Kidney glomerular epithelial cell (primary cell): ENCODE results near the gene BORCS8.
A peak's percentile ranks its signal among the peaks of the same experiment; 100 is the strongest.
"Not testable (repeated sequence)": the region's sequence is repeated elsewhere in the genome, so short reads cannot be mapped to it uniquely, and the experiment has no call there.

ENCODE experiments used
- DNase-seq: peaks from one replicate; lab custom pipeline; 2025; lab: John Stamatoyannopoulos, UW

The BORCS8 gene

DNA sequence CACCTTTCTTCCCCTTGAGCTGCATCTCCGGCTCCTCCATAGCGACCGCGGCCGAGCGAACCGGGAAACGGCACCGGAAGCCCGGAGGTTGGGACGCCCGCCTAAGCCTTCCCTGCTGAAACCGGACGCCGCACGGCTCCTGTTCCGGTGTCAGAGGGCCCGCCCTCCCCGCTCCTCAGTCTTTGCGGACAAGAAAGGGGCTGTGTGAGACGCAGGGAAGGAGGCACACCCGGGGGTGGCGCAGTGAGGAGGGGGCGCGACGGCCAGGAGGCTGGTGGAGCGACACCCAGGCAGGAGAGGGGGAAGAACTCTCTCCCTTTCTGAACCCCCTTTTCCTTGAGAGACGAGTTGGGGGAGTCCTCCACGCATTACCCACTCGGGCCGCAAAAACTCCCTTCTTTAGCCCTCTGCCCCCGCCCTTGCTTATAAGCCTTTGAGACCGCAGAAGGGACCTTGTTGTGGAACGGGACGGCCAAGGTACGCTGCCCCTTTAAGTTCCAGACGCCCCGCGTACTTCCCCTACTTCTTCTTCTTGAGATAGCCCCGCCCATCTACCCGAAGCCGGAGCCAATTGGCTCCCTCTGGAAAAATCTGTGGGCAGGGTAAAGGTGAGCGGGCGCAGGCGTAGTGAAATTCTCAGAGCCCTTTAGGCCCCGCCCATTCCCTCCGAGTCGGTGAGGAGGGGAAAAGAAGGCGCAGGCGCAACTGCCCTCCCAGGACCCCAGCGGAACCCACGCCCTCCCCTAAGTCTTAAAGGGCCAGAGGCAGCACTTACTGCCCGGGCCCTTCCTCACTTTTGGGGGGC is at the start of gene BORCS8, which contains the start of gene RFXANK:
TSS of gene BORCS8 (minus strand) at position 75 of the 805 bp plus-strand sequence. CDS start at position 40, 35 bp downstream.
TSS of gene RFXANK (plus strand) at position 181 of the 805 bp plus-strand sequence. CDS start 1,689 bp downstream, outside the sequence.
- peak; percentile 98 for DNase-seq

DNA sequence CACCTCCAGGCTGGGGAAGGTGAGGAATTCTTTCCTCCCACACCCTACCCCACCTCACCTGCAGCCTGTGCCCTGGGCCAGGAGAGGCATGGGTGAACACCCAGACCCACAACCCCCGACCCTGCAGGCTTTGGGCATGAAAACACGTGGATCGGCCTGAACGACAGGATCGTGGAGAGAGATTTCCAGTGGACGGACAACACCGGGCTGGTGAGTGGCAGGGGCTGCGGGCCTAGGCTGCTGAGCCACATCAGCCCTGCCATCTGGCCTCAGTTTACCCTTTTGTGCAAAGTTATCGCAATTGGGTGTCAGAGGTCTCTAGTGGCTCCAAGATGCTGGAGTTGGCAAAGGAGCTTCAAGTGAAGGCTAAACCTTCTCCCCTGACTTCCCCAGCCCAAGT is 48.5 kb upstream of the BORCS8 start:
- no peak for DNase-seq

DNA sequence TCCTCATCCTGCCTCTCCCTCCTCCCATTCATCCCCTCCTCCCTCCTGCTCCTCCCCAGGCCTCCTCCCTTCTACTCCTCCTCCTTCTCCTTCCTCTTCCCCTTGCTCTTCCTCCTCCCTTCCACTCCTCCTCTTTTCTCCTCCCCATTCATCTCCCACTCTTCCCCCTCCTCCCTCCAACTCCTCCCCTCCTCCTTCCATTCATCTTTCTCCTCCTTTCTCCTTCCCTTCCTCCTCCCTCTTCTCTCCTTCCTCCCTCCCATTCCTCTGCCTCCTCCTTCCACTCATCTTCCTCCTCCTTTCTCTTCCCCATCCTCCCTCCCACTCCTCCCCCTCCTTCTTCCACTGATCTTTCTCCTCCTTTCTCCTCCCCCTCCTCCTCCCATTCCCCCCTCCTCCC is 47.7 kb upstream of the BORCS8 start:
- DNase-seq: no peak

- DNase-seq: no peak
Measured at GRCh38 chr19:19238126-19238894, 46.4 kb upstream of the BORCS8 start.

DNA sequence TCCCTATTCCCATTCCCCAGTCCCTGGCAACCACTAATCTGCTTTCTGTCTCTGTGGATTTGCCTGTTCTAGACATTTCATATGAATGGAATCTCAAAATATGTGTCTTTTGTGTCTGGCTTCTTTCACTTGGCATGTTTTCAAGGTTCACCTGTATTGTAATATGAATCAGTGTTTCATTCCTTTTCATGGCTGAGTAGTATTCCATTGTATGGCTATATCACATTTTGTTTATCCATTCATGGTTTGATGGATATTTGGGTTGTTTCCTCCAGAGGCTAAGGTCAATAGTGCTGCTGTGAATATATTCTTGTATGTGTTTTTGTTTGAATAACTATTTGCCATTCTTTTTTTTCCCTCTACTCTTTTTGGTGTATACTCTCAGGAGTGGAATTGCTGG is 44.2 kb upstream of the BORCS8 start:
- DNase-seq: no peak

DNA sequence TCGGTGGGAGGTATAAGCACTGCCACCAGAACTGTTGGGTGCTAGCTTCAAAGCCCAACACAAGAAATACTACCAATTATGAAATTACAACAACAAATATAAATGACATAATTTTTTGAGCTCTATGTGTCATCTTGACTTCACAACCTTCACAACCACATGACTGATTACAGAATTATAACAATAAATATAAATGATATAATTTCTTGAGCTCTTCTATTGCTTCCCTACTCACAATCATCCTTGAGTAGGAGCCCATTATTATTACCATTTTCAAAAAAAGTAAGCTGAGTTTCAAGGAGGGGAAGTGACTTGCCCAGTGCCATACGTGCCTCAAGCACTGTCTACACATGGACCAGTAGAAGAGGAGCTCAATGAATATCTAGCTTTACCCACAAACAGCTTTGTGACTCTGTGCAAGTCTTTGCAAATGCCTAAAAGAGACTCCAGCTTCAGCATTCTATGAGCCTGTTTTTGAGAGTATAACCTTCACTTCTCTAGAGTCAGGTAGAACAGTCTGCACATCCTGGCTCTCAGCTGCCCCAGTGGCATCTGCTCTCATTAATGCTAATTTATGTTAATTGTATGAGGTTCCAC is 42.4 kb upstream of the BORCS8 start:
- DNase-seq: no peak

- DNase-seq: no peak
Measured at GRCh38 chr19:19232261-19232721, 40.3 kb upstream of the BORCS8 start.

GRCh38 chr19:19230999-19231398 is 39.0 kb upstream of the BORCS8 start:
- no peak for DNase-seq

DNA sequence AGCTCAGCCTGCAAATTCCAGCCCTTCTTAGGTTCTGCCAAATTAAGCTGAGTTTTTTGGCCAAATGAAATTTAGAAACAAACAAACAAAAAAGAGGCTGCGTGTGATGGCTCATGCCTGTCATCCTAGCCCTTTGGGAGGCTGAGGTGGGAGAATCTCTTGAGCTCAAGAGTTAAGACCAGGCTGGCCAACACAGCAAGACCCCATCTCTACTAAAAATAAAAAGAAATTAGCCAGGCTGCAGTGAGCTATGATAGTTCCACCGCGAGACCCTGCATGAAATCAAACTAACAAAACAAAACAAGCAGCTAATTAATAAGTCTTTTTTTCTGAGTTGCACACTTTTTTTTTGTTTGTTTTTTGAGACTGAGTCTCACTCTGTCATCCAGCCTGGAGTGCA is 37.7 kb upstream of the BORCS8 start:
- DNase-seq: no peak

DNA sequence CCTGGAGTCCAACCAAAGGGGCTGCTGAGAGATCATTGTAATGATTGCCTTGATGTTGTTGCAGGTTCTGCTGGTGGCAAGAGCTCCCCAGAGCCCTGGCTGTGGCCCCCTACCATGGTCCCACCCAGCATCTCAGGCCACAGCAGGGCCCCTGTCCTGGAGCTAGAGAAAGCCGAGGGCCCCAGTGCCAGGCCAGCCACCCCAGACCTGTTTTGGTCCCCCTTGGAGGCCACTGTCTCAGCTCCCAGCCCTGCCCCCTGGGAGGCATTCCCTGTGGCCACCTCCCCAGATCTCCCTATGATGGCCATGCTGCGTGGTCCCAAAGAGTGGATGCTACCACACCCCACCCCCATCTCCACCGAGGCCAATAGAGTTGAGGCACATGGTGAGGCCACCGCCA is 35.3 kb upstream of the BORCS8 start:
- DNase-seq: no peak

- DNase-seq: no peak
Measured at GRCh38 chr19:19226663-19227062, 34.7 kb upstream of the BORCS8 start.

DNA sequence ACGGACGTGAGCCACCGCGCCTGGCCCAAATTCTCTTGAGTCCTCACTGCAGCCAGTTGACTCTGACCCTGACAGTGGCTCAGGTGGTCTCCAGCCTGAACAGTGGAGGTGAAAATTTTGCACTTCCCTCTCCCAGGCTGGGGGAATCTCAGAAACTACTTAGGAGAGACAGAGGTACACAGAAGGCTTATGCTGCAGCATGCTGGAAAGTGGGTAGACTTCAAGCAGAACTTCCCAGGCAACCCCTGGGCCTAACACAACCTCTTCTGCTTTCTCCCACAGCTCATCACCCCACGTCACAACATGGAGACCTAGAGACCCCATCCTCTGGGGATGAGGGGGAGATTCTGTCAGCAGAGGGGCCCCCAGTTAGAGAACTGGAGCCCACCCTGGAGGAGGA is 34.3 kb upstream of the BORCS8 start:
- no peak for DNase-seq

GRCh38 chr19:19224852-19225494 is 33.0 kb upstream of the BORCS8 start:
- peak; percentile 27 for DNase-seq

DNA sequence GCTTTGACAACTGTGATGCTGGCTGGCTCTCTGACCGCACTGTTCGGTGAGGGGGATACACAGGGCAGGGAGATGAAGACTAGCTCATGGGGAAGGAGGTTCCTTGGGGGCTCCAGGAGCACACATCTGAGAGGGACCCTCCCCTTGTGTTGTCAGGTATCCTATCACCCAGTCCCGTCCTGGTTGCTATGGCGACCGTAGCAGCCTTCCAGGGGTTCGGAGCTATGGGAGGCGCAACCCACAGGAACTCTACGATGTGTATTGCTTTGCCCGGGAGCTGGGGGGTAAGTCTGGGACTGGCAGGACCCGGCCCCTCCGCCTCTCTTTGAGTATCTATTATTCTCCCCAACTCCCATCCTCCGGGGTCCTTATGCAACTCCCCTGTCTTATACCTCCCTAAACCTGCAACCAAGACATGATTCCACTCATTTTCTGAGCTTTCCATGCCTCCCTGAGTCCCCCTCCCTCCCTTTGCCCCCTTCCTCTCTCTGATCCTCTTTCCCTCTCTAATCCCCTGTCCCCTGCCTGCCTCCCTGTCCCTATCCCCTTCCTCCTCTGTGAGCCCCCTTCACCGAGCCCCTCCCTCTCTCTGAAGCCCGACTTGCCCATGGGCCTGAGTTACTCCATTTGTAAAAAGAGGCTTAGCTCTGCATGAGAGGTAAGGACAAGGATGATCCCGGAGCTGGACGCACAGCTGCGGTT is 32.3 kb upstream of the BORCS8 start:
- no peak for DNase-seq

- DNase-seq: no peak
Measured at GRCh38 chr19:19223636-19224035, 31.7 kb upstream of the BORCS8 start.

DNA sequence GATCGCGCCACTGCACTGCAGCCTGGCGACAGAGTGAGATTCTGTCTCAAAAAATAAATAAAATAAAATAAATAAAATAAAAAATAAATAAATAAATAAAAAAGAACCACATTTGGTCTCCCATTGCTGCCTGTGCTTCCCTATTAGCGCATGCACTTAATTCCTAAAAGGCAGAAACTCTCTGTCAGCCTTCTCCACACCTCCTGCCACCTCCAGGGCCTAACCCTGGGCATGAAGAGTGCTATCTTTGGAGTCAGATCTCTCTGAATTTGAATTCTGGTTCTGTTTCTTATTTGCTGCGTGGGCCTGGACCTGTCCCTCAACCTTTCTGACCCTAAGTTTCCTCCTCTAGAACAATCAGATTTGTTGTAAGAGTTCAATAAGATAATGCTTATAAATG is 31.1 kb upstream of the BORCS8 start:
- DNase-seq: no peak

DNA sequence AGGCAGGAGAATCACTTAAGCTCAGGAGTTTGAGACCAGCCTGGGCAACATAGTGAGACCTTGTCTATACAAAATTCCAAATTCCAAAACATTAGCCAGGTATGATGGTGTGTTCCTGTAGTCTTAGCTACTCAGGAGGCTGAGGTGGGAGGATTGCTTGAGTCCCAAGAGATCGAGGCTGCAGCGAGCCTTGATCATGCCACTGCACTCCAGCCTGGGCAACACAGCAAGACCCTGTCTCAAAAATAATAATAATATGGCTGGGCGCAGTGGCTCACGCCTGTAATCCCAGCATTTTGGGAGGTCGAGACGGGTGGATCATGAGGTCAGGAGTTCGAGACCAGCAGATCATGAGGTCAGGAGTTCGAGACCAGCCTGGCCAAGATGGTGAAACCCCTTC is 29.0 kb upstream of the BORCS8 start:
- not testable (repeated sequence) for DNase-seq

- DNase-seq: no peak
Measured at GRCh38 chr19:19218911-19219310, 27.0 kb upstream of the BORCS8 start.

- DNase-seq: peak; percentile 5
Measured at GRCh38 chr19:19217099-19217498, 25.1 kb upstream of the BORCS8 start.

- no peak for DNase-seq
Measured at GRCh38 chr19:19215792-19216191, 23.8 kb upstream of the BORCS8 start.

DNA sequence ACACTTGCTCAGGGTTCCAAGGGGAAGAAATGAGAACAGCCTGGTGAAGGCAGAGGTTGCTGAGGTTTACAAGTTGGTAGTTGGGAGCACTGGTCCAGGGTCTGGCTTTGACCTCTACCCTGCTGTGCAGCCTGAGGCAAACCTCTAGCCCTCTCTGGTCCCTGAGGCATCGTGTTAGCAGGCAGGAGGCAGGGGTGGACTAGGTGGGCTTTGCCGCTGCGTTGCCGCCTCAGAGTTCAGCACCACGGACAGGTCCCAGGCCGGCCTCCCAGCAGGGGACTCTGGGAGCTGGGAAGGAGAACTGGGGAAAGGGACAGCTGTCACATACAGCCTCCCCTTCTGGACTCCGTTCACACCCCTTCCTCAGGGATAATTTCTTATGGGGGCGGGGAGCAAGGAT is 22.9 kb upstream of the BORCS8 start:
- peak; percentile 2 for DNase-seq

DNA sequence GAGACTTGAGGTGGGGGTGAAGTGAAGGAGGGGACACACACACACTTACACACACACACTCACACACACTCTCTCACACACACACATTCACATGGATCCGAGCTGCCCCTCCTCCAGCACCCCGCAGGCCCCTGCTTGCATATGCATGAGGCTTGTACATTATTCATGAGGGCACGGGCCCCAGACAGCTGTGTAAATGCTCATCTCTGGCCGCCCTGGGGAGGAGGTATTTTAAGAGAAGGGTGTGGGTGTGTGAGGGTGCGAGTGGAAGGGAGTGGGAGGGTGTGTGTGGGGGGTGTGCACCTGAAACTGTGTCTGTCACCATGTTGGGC is 22.2 kb upstream of the BORCS8 start:
- DNase-seq: no peak
